Spleen (tissue), 7 donors: ENCODE results near the gene BTBD7.

Experiments used
- POLR2A ChIP-seq, 3 donors: fragments of 450-650 bp; IDR thresholded peaks; one replicate each; pipeline ENCODE4 v1.5.1; 2017; ENCODE audit warnings: antibody characterized with exemption in 3 of 3, mild to moderate bottlenecking in 1 of 3
- POLR2AphosphoS5 ChIP-seq, 3 donors: sonication (generic); formaldehyde crosslinking; IDR thresholded peaks; one replicate each; pipeline ENCODE4 v1.5.1; 2017; ENCODE audit warnings: antibody characterized with exemption in 3 of 3
- TF ChIP-seq, protein P1 (sequence below), 11 experiments: fragments of 200-600 bp in 7 of 11; fragments of 450-650 bp in 4 of 11; sonication (generic) in 4 of 11; IDR thresholded peaks in 8 of 11; conservative IDR thresholded peaks in 3 of 11; 1 replicate in 7 of 11; 2 replicates in 4 of 11; pipeline versions ENCODE4 v1.4.0 to v1.8.0; 2016 to 2021; ENCODE audit warnings: antibody characterized with exemption in 11 of 11, inconsistent platforms in 4 of 11, mild to moderate bottlenecking in 1 of 11
- donor health status: DM: no; HTN: no; CAD: no; lungs with moderate emphysema.
- donor health status: DM: no; HTN: no; CAD: no.
- donor health status: DM: no; HTN: no; CAD: no.

- TF ChIP-seq, protein P1, sequence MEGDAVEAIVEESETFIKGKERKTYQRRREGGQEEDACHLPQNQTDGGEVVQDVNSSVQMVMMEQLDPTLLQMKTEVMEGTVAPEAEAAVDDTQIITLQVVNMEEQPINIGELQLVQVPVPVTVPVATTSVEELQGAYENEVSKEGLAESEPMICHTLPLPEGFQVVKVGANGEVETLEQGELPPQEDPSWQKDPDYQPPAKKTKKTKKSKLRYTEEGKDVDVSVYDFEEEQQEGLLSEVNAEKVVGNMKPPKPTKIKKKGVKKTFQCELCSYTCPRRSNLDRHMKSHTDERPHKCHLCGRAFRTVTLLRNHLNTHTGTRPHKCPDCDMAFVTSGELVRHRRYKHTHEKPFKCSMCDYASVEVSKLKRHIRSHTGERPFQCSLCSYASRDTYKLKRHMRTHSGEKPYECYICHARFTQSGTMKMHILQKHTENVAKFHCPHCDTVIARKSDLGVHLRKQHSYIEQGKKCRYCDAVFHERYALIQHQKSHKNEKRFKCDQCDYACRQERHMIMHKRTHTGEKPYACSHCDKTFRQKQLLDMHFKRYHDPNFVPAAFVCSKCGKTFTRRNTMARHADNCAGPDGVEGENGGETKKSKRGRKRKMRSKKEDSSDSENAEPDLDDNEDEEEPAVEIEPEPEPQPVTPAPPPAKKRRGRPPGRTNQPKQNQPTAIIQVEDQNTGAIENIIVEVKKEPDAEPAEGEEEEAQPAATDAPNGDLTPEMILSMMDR (IDR thresholded peaks at IDR 0.05 in 8 of 11, conservative IDR thresholded peaks at IDR 0.05 in 3 of 11), result no peak
- TF ChIP-seq POLR2AphosphoS5 (IDR thresholded peaks at IDR 0.05) (no peak), POLR2A (IDR thresholded peaks at IDR 0.05) (no peak)
Observed at GRCh38 chr14:93326196-93326595, 6.6 kb downstream of the BTBD7 start.
